GM12873 (cell line): ENCODE results near the gene NDUFA6.

Source experiments
- CTCF ChIP-seq: IDR thresholded peaks from 2 replicates; pipeline ENCODE4 v1.5.1; 2012; ENCODE audit warnings: low read depth, mild to moderate bottlenecking, moderate library complexity, low read length, control low read depth; ENCODE audit not compliant: insufficient read depth; ENCODE audit errors: missing control alignments

Gene NDUFA6

GRCh38 chr22:42101199-42101598 lies 10.6 kb upstream of the NDUFA6 start:
- TF ChIP-seq CTCF = no peak

GRCh38 chr22:42091455-42091782 lies 847 bp upstream of the NDUFA6 start:
- TF ChIP-seq CTCF = no peak

GRCh38 chr22:42086051-42086450 lies 4.5 kb downstream of the NDUFA6 start:
- TF ChIP-seq CTCF = no peak

- TF ChIP-seq CTCF = no peak
These were observed 5.7 kb downstream of the NDUFA6 start for GRCh38 chr22:42084874-42085273.

- TF ChIP-seq CTCF = no peak
These were observed 7.5 kb downstream of the NDUFA6 start for GRCh38 chr22:42083119-42083518.

- TF ChIP-seq CTCF = no peak
These were observed 10.3 kb downstream of the NDUFA6 start for GRCh38 chr22:42080287-42080686.

- no peak for TF ChIP-seq CTCF
These were observed 11.0 kb downstream of the NDUFA6 start, which contains the start of gene SMDT1 for GRCh38 chr22:42079319-42080251. TSS of gene SMDT1 (plus strand) at chr22:42079700. CDS start at chr22:42079769, 69 bp downstream.
